Endothelial cell (in vitro differentiated cells): ENCODE measurements around the gene DDX51. TPM values are rescaled to one million over a fixed set of nuclear protein-coding genes. Genes with fewer than 3 reads are reported as not detected.

Source experiments
- DNase-seq: peaks from one replicate; pipeline ENCODE4 v3.0.0; 2021; ENCODE audit warnings: low spot score
- H3K27ac Mint-ChIP-seq: one replicate; pipeline ENCODE4 v1.8.0; 2021; ENCODE audit warnings: mixed read lengths, inconsistent platforms; ENCODE audit not compliant: unreplicated experiment
- H3K27me3 Mint-ChIP-seq: one replicate; pipeline ENCODE4 v1.8.0; 2021; ENCODE audit warnings: mild to moderate bottlenecking, moderate library complexity, mixed read lengths, inconsistent platforms; ENCODE audit not compliant: unreplicated experiment
- H3K36me3 Mint-ChIP-seq: one replicate; pipeline ENCODE4 v1.8.0; 2021; ENCODE audit warnings: mild to moderate bottlenecking, low read depth, mixed read lengths, inconsistent platforms; ENCODE audit not compliant: unreplicated experiment
- H3K4me1 Mint-ChIP-seq: one replicate; pipeline ENCODE4 v1.8.0; 2021; ENCODE audit warnings: mild to moderate bottlenecking, mixed read lengths, inconsistent platforms; ENCODE audit not compliant: unreplicated experiment
- H3K4me3 Mint-ChIP-seq: one replicate; pipeline ENCODE4 v1.8.0; 2021; ENCODE audit warnings: mild to moderate bottlenecking, mixed read lengths, inconsistent platforms; ENCODE audit not compliant: unreplicated experiment
- H3K9me3 Mint-ChIP-seq: one replicate; pipeline ENCODE4 v1.8.0; 2021; ENCODE audit warnings: mixed read lengths, inconsistent platforms; ENCODE audit not compliant: unreplicated experiment
- CTCF ChIP-seq: fragments of 200-600 bp; sonication (generic); IDR thresholded peaks from one replicate; pipeline ENCODE4 v1.5.0; 2021; ENCODE audit warnings: antibody characterized with exemption; ENCODE audit not compliant: unreplicated experiment
- total RNA-seq: library from RNA; stranded (reverse); fragmentation: NEBNext Ultra II Directional; extraction: Animal tissue kit (Norgen Biotek cat#: 25700); gene quantifications from one replicate; pipeline ENCODE4 v1.2.1, GENCODE V29; 2021; ENCODE audit not compliant: unreplicated experiment

Gene DDX51
- total RNA-seq, 1 donor from 2014 or later, result 16.1 TPM

- no peaks in the 10 kb centered on the region for H3K4me1 Mint-ChIP-seq
- H3K9me3 Mint-ChIP-seq, result no peaks in the 10 kb centered on the region
- no peak for DNase-seq
- H3K4me3 Mint-ChIP-seq, result no peak overlapping the region
- peaks cover 4% of the 10 kb centered on the region for H3K27me3 Mint-ChIP-seq
- no peak overlapping the region for H3K27ac Mint-ChIP-seq
- no peak for TF ChIP-seq CTCF
- H3K36me3 Mint-ChIP-seq, result peaks cover 5% of the 10 kb centered on the region
These were observed 14.8 kb upstream of the DDX51 start for GRCh38 chr12:132158677-132159554.

GRCh38 chr12:132157733-132158409 lies 13.8 kb upstream of the DDX51 start:
- peaks cover 5% of the 10 kb centered on the region for H3K36me3 Mint-ChIP-seq
- TF ChIP-seq CTCF, result no peak
- H3K27me3 Mint-ChIP-seq, result peaks cover 4% of the 10 kb centered on the region
- no peak overlapping the region for H3K4me3 Mint-ChIP-seq
- no peaks in the 10 kb centered on the region for H3K4me1 Mint-ChIP-seq
- H3K27ac Mint-ChIP-seq, result no peak overlapping the region
- no peak for DNase-seq
- no peaks in the 10 kb centered on the region for H3K9me3 Mint-ChIP-seq

GRCh38 chr12:132156573-132157325 lies 12.6 kb upstream of the DDX51 start:
- no peaks in the 10 kb centered on the region for H3K4me1 Mint-ChIP-seq
- H3K36me3 Mint-ChIP-seq, result peaks cover 5% of the 10 kb centered on the region
- peaks cover 4% of the 10 kb centered on the region for H3K27me3 Mint-ChIP-seq
- no peak overlapping the region for H3K27ac Mint-ChIP-seq
- no peak overlapping the region for H3K4me3 Mint-ChIP-seq
- H3K9me3 Mint-ChIP-seq, result no peaks in the 10 kb centered on the region
- DNase-seq, result no peak
- no peak for TF ChIP-seq CTCF

GRCh38 chr12:132155771-132156572 lies 11.9 kb upstream of the DDX51 start:
- TF ChIP-seq CTCF, result no peak
- H3K9me3 Mint-ChIP-seq, result no peaks in the 10 kb centered on the region
- no peak for DNase-seq
- peaks cover 4% of the 10 kb centered on the region for H3K27me3 Mint-ChIP-seq
- H3K4me1 Mint-ChIP-seq, result no peaks in the 10 kb centered on the region
- H3K4me3 Mint-ChIP-seq, result no peak overlapping the region
- H3K27ac Mint-ChIP-seq, result no peak overlapping the region
- peaks cover 5% of the 10 kb centered on the region for H3K36me3 Mint-ChIP-seq
